AG20443 (cell line): ENCODE data around the gene HNRNPK.
"Not testable (repeated sequence)": the region's sequence is repeated elsewhere in the genome, so short reads cannot be mapped to it uniquely, and the experiment has no call there.

Experiments
- DNase-seq: peaks from one replicate; pipeline ENCODE4 v3.0.0; 2012; ENCODE audit warnings: low spot score, mixed read lengths

The HNRNPK gene

GRCh38 chr9:83976372-83976771 is 3.6 kb downstream of the HNRNPK start:
- DNase-seq = no peak

GRCh38 chr9:83975300-83975699 is 4.7 kb downstream of the HNRNPK start:
- DNase-seq = no peak

GRCh38 chr9:83972286-83972685 is 7.7 kb downstream of the HNRNPK start:
- no peak for DNase-seq

- no peak for DNase-seq
Measured at GRCh38 chr9:83971485-83971884, 8.5 kb downstream of the HNRNPK start.

DNA sequence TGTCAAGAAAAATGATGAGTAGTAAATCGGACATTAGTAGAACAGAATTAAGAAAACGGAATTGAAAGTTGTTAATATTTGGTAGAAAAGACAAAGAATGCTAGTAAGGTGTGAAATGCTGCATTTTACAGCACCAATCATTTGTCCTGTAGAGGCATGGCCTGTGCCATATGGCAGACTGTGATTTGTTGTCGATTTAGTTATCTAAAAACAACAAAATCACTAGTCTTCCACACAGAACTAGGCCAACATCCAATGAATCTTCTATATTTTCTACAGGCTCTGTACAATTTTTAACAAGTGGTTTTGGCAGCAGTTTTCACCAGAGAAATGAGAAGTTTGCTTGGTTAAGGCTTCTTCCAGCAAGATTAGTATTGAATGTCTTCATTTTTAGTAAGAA is 10.4 kb downstream of the HNRNPK start:
- no peak for DNase-seq

DNA sequence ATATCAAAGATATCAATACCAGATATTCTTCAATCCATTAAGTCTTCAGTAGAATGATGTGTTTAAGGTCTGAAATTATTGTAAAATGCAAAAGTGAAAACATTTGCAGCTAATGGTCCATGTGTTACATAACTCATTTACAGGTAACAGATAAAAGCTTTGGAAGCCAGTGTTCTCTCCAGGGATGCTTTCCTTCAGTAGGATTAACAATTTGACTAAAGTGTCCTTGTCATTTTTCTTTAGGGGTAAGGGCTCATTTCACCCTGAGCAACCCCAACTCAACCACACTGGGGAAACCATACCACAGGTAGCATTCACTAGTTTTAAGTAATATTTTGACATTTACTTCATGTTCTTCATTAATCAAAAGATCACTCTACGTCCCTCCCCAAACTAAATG is 12.9 kb downstream of the HNRNPK start:
- DNase-seq = no peak

DNA sequence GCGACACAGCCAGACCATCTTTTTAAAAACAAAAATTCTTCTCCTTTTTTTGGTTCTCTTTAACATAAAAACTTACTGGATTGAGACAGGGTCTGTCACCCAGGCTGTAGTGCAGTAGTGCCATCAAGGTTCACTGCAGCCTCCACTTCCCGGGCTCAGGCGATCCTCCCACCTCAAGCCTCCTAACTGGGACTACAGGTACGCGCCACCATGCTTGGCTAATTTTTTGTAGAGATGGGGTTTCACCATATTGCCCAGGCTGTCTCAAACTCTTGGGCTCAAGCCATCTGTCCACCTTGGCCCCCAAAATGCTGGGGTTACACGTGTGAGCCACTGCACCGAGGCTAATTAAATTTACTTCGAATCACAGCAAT is 13.8 kb downstream of the HNRNPK start:
- no peak for DNase-seq

DNA sequence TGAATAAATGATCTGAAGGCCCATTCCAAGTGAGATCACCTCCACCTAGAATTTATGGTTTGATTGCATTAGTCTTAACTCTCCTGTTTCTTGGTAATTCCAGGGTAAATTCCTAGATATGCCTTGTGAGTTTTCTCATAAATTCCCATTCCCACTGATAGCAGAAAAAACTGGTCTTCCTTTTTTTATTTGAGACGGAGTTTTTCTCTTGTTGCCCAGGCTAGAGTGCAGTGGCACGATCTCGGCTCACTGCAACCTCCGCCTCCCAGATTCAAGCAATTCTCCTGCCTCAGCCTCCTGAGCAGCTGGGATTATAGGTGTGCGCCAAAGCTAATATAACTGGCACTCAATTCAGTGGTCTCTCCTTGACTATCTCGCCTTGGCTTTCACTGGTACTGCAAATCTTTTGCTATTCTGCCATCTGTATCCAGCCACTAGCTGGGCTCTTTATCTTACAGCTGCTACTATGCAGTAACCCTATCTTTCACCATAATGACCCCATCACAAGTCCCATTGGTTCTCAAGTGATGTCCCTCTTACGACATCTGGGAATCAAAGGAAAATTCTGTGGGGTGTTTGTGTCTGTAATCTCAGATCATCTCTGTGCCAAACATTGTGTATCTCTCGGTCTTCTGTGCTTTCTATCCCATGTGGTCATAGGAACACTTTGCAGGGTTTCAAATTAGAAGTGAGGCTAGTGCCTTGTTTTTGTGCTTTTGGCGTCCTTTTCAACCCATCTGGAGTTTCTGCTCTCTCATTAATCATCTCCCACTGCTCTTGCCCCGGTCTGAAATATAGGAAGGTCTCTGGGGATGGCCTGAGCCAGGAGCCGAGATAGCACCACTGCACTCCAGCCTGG is 14.4 kb downstream of the HNRNPK start:
- peak; percentile 6 for DNase-seq

GRCh38 chr9:83964973-83965349 is 15.1 kb downstream of the HNRNPK start:
- DNase-seq = no peak

GRCh38 chr9:83962165-83962564 is 17.9 kb downstream of the HNRNPK start:
- DNase-seq = peak; percentile 18

- DNase-seq = no peak
Measured at GRCh38 chr9:83960991-83961390, 19.0 kb downstream of the HNRNPK start.

DNA sequence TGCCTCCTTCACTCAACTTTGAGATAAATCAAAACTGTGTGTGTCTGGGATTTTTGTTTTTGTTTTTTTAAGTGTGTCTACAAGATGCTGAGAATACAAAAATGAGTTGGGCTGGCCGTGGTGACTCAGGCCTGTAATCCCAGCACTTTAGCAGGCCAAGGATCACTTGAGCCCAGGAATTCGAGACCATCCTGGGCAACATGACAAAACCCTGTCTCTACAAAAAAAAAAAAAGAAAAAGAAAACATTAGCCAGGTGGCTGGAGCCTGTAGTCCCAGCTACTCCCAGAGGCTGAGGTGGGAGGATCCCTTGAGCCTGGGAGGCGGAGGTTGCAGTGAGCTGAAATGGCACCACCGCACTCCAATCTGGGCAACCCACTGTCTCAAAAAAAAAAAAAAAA is 21.0 kb downstream of the HNRNPK start:
- peak; percentile 47 for DNase-seq

DNA sequence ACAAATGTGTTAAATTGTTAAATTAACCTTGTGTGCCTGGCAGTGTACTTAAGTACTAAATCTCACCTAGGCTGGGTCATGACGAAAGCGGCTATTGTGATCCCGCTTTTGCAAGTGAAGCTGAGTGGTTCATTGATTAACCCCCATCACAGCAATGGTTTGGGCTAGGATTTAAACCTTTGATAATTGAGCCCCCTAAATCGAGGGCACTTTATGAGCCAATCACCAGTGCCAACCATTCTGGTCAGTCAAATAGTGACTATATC is 22.8 kb downstream of the HNRNPK start:
- DNase-seq = no peak

DNA sequence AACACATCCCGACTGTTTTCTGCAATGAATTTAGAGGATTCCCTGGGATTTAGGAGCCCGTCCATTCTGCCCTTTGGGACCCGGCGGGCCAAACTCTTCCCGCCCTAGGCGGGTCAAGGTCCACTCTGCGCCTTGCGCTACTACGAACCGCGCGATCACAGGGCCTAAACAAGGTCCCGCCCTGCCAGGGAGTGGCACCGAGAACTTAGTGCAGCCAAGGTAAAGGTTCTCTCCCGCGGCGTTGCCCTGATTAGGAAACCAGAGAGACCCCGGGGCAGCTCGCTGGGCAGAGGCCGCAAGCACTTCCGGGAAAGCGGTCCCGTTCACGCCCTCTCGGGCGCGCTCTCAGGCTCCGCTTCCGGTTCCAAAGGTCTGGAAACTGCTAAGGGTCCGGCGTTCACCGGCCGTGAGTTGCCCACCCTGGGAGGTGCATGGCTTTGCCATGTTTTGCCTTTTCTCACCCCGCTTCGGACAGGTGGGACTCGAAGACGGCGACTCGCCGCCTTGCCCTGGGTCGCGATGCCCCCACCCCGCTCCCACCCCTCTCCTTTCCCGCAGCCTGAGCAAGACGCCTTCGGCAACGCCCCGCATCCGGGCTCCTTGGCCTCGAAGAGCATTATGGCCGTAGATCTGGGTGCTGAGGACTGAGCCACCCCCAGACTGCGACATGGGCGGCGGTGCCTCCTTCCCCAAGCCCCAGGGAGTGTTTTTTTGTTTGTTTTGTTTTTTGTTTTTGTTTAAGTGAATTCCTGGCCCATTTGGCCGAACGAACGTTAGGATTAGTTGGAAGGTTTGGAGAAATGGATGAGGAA is 23.4 kb downstream of the HNRNPK start:
- peak; percentile 86 for DNase-seq

DNA sequence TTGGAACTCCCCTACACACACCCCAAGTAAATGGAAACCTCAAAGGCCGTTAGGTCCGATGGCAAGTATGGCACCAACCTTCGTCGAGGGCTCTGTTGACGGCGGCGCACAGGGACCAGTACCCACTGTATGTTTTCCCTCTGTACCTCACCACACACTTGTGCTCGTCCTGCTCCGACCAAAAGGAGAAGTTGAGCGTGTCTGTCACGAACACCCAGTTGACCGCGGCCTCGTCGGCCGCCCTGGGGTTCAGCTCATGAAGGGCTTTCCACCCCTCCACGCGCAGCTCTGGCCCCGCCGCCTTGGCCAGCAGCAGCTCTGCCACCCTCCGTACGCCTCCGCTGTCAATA is 24.0 kb downstream of the HNRNPK start:
- peak; percentile 42 for DNase-seq

DNA sequence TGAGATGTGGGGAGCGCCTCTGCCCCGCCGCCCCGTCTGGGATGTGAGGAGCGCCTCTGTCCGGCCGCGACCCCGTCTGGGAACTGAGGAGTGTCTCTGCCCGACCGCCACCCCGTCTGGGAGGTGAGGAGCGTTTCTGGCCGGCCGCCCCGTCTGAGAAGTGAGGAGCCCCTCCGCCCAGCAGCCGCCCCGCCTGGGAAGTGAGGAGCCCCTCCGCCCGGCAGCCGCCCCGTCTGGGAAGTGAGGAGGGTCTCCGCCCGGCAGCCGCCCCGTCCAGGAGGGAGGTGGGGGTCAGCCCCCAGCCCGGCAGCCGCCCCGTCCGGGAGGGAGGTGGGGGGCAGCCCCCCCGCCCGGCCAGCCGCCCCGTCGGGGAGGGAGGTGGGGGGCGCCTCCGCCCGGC is 31.9 kb downstream of the HNRNPK start:
- not testable (repeated sequence) for DNase-seq

GRCh38 chr9:83940590-83941303 is 39.3 kb downstream of the HNRNPK start:
- no peak for DNase-seq

DNA sequence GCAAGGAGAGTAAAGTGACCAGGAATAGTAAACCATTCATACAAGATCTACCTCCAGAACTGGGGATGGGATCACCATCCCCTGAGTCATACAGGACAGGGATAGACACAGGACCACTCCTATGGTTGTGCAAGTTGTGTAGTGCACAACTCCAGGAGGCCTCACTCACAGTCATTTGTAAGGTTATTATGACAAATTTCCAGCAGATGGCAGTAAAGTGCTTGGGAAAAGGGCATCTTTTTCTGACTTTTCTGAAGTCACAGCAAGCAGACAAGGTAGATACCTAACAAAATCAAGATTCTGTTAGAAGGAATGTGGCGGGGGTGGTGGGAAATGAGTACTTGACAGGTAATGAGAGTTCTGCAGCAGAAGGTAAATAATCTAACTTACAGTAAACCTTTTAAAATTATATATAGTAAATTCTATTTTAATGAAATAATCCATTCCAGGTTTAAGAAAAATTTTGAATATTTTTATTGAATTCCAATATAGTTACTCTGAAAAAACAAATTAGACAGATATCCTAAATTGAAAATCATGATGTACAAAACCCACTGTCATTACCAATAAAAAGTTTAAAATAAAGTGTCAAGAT is 42.1 kb downstream of the HNRNPK start:
- peak; percentile 55 for DNase-seq

DNA sequence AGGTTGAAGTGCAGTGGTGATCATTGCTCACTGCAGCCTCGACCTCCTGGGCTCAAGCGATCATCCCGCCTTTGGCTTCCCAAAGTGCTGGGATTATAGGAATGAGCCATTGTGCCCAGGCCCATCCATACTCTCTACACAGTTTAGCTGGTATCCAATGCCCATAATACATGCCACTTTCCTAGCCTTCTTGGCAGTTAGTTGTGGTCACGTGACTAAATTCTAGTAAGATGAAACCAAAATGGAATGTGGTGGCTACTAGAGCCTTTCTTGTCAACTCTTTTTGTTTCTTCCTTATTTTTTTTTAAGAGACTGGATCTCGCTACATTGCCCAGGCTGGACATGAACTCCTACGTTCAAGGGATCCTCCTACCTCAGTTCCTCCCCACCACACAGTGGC is 43.5 kb downstream of the HNRNPK start:
- DNase-seq = no peak

- DNase-seq = peak; percentile 68
Measured at GRCh38 chr9:83935276-83935935, 44.6 kb downstream of the HNRNPK start.

DNA sequence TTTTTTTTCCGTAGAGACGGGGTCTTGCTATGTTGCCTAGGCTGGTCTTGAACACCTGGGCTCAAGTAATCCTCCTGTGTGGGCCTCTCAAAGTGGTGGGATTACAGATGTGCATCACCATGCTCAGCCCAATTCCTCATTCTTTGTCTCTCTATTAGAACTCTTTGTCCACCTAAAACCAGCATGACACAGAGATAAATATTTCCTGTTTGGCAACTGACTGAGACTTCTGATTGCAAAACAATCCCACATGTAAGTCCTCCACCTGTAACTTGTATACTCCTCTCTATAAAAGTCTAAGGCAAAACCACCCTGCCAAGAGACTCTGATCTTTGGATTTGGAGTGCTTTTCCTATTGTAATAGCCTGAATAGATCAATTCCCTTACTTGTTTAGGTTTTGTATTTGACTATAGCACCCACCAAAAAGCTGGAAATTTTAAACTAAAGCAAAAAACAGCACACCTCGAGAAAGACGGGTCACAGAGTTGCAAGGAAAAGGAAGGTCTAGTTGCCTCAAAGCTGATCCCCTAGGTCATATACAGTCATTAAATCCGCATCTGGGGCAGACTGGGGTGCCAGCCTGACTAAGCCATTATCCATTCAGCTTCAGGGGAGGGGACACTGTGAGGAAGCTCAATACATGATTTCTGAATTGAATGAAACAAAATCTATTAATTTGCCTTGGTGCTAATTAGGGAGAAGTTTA is 45.3 kb downstream of the HNRNPK start:
- DNase-seq = peak; percentile 39

DNA sequence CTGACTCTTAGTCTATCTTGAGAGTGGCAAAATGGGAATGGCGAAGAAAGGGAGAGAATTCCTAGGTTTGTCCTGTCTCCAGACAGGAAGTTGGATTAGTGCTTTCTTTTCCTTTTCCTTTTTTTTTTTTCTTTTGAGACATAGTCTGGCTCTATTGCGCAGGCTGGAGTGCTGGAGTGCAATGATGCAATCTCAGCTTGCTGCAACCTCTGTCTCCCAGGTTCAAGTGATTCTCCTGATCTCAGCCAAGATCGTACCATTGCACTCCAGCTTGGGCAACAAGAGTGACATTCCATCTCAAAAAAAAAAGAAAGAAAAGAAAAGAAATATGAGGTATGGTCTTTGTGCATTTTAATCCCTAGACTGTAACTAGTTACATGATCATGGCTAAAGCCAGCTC is 46.2 kb downstream of the HNRNPK start:
- DNase-seq = no peak
